Measurements from ENCODE around the gene PLXDC2. TPM values are rescaled to one million over a fixed set of nuclear protein-coding genes. Genes with fewer than 3 reads are reported as not detected.

Gene PLXDC2
- total RNA-seq, 1 experiment from 2014 or later = 38.7 TPM

GRCh38 chr10:20091698-20092097 lies 275.5 kb downstream of the PLXDC2 start:
- Histone ChIP-seq H2AK5ac (ENCODE audit: insufficient read length, low read length) (no peak overlapping the region), H3K56ac (ENCODE audit: insufficient read length, low read depth, low read length) (no peak overlapping the region), H4K20me1 (ENCODE audit: control insufficient read depth, insufficient read depth, insufficient read length) (no peaks in the 10 kb centered on the region), H3K23me2 (ENCODE audit: insufficient read length, low read depth, low read length, poor library complexity, severe bottlenecking) (no peaks in the 10 kb centered on the region), H3K14ac (ENCODE audit: insufficient read depth, low read length) (no peak overlapping the region), H3K23ac (ENCODE audit: insufficient read length, low read depth, low read length) (no peak overlapping the region), H4K91ac (ENCODE audit: insufficient read length, low read depth, low read length) (no peak overlapping the region), H2AFZ (ENCODE audit: low read length) (no peak overlapping the region), H3T11ph (ENCODE audit: low read length) (no peak overlapping the region), H2BK5ac (ENCODE audit: insufficient read length, low read length) (no peak overlapping the region), H3K79me1 (ENCODE audit: insufficient read depth, low read depth, low read length, poor library complexity, severe bottlenecking) (no peaks in the 10 kb centered on the region), H3K27ac (ENCODE audit: insufficient read length, low read depth, low read length) (no peak overlapping the region), H2BK120ac (ENCODE audit: low read depth, low read length, poor library complexity, severe bottlenecking) (no peak overlapping the region), H3K4ac (ENCODE audit: low read depth, low read length) (no peak overlapping the region), H2BK20ac (ENCODE audit: low read depth, low read length, poor library complexity, severe bottlenecking) (no peak overlapping the region), H3K4me2 (ENCODE audit: insufficient read depth, insufficient read length, low read length) (no peak overlapping the region), H3K4me1 (ENCODE audit: insufficient read depth, low read length) (peaks cover 2% of the 10 kb centered on the region; the same call in 1 of the 2 replicates), H2BK12ac (ENCODE audit: insufficient read length, low read depth, low read length) (no peak overlapping the region), H4K8ac (replicated peaks; ENCODE audit: insufficient read length, low read depth, low read length) (no peak overlapping the region), H2BK15ac (ENCODE audit: low read depth, low read length) (no peak overlapping the region), H3K27me3 (ENCODE audit: insufficient read depth, low read length) (no peaks in the 10 kb centered on the region), H3K9me3 (ENCODE audit: control insufficient read depth, low read depth, low read length) (no peaks in the 10 kb centered on the region), H3K9ac (ENCODE audit: extremely low read depth, insufficient read length, low read length) (no peak overlapping the region), H4K5ac (ENCODE audit: insufficient read length, low read depth, low read length) (no peak overlapping the region), H3K18ac (ENCODE audit: insufficient read length, low read depth, low read length) (no peak overlapping the region), H3K79me2 (ENCODE audit: insufficient read depth, low read length) (no peaks in the 10 kb centered on the region)
- no peak for DNase-seq
- no CpG with 5 or more reads among the region's 5 CpGs for WGBS (ENCODE audit: extremely low coverage, insufficient read length, low lambda C conversion rate)
- Mint-ChIP-seq H3K4me1 (peaks cover 5 to 9% of the 10 kb centered on the region in 2 experiments; a peak in 2 of 4 replicates), H3K9me3 (peaks cover 3 to 4% of the 10 kb centered on the region in 2 experiments; a peak in 1 of 5 replicates), H3K4me3 (no peak overlapping the region), H3K27me3 (ENCODE audit: low read depth) (no peaks in the 10 kb centered on the region), H3K27ac (no peak overlapping the region; a peak in 1 of 7 replicates), H3K36me3 (ENCODE audit: insufficient read depth in 1 of 3, low read depth in 3 of 3) (peaks cover 5 to 9% (median 6%) of the 10 kb centered on the region in 3 experiments; a peak in 6 of 7 replicates)
- TF ChIP-seq CTCF (conservative IDR thresholded peaks at IDR 0.05) = no peak

Data from H9 (cell line).